Hematopoietic multipotent progenitor cell treated with erythropoietin and hydrocortisone succinate and interleukin-3 and kit ligand, for 6 days (in vitro differentiated cells): ENCODE data around the gene TRIM50.
"Not testable (repeated sequence)": the region's sequence is repeated elsewhere in the genome, so short reads cannot be mapped to it uniquely, and the experiment has no call there.

Experiments used
- DNase-seq: peaks from one replicate; pipeline ENCODE4 v3.0.0-alpha.2; 2015

Gene TRIM50

DNA sequence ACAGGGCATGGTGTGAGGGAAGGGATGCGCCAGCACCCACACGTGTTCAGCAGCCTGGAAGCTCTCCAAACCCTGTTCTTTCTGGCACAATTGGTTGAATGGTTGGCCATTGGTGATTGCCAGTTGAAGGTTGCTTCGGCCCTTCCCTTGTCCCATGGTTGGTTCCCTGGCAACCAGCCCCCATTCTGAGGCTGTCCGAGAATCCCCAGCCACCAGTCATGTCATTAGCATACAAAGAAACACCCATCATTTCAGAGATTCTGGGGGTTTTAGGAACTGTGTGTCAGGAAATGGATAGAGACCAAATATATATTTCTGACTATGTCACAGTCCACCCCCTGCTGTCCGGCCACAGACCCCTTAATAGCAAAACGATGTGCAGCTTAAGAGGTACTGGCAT, 21.9 kb upstream of the TRIM50 start:
- no peak for DNase-seq

DNA sequence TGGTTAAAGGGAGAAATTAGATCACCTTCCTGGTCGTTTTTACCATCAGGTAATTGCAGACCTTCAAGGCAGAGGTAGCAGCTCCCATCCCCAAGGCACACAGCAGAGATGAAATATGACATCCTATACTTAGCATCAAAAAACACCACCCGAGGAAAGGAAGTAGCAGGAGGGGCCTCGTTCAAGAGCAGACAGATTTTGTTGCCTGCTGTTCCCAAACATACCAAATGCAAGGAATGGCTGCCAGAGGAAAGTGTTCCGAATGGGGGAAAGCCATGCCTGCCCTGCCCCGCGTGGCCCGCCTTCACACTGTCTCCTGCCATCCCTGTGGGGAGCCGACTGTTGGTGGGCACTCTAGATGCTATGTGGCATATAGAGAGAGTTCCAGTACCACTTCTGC, 18.1 kb upstream of the TRIM50 start:
- DNase-seq, result no peak

DNA sequence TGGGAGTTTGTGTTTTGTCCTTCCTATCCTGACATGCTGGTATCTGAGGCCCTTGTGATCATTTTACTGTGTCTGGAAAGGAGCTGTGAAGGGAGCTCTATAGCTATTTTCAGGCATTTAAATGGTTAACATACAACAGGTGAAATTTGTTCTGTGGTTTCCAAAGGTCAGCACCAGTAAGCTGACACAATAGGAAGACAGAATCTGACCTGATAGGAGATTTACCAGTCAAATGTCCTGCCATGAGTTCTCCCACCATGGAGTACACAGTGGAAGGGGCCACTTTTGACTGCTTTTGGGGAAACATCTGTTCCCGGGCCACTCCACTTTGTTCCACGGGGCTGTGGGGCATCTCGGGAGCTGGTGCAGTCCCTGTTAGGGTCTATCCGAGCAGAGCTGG, 17.7 kb upstream of the TRIM50 start:
- no peak for DNase-seq

DNA sequence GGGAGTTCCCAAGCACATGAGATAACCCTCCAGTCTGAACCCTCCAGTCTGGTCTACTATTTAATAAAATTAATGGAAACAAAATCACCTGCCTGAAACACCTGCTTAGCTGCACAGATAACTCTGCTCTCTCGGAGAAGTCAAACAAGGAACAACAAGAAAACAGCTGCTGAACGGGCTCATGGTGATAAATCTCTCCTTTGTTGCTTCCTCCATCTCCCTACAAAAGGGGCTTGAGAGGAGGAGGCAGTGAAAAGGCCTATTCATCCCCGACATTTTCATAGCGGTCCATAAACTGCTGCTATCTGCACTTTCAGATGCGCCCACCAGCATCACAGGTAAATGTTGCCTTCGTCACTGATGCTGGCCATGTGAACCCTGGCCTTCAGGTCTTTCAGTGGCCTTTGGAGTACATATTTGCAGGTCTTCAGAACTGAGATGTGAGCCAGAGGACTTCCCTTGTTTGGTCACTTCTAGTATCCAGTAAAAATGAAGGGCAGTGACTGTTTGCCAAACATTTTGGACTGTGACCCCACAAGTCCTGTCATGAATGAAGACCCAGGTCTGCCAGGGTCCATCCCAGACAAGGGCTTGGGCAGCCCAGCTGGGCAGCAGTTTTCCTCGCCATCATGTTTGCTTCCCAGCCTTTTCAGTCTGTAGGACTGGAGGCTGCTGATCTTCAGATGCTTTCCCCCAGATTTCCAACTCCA, 15.9 kb upstream of the TRIM50 start:
- DNase-seq, result no peak

DNA sequence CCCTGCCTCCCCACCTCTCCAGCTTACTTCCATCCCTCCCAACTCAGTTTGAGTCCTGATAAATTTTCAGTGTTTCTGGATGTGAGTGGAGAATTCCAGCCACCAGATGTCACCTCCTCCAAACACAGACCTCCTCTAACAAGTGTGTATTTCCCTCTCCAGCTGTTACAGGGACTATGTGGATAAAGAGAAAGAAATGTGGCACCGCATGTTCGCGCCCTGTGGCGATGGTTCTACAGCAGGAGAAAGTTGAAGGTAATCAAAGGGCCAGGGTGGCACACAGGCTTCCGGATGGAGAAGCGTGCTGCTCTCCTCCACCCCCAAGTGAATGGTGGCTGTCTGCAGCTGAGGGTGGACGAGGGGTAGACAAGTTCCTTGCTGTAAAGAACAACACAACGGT, 14.8 kb upstream of the TRIM50 start:
- no peak for DNase-seq

DNA sequence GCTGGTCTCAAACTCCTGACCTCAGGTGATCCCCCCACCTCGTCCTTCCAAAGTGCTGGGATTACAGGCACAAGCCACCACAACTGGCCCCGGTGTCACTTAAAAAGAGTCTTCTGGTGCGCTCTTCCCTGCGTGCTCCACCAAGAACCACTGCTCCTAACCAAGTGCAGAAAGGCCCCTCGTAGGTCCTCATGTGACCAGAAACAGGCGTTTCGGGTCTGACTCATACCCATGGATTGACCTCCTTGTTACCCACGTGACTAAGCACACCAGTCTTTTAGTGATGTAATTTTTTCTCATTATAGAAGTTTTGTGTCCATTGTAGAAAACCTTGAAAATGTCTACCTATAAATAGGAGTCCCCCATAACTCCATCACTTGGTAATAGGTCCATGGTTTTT, 14.0 kb upstream of the TRIM50 start:
- no peak for DNase-seq

DNA sequence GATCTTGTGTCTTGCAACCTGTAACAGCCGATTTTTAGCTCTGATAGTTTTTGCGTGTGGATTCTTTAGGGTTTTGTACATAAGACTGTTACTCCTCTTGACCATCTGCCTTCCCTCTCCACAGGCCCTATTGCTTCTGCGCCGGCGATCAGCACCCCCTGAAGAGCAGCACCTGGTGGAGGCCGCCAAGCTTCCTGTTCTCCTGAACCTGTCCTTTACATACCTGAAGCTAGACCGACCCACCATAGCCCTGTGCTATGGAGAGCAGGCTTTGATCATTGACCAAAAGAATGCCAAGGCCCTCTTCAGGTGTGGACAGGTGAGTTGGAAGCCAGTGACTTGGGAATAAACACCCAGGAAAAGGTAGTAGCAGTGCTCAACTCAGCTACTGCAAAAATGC, 12.6 kb upstream of the TRIM50 start:
- DNase-seq, result no peak

DNA sequence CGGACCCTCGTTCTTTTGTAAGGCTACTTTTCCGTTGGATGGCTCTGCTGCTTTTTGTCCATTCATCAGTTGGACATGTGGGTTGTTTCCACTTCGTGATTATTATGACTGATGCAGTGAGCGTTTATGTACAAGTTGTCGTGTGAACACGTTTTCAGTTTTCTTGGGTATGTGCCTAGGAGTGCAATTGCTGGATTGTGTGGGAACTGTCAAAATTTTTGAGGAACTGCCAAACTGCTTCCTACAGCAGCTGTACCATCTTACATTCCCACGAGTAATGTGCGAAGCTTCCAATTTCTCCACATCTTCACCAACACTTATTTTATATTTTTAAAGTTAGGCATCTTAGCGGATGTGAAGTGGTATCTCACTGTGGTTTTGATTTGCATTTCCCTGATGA, 10.4 kb upstream of the TRIM50 start:
- DNase-seq, result no peak

DNA sequence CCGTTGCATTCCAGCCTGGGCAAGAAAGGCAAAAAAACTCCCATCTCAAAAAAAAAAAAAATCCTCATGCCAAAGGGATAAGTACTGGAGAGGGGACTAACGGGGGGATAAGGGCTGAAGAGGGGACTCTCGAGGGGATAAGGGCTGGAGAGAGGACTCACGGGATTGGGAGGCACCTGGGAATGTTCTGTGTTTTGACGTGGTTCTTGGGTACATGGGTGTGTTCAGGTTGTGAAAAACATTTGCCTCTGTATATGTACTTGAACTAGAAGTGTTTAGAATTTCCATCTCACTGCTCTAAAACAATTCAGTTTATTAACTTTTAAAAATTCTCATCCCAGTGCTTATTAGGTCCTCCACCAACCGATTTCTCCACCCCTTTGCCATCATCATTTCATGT, 4.6 kb upstream of the TRIM50 start:
- no peak for DNase-seq

DNA sequence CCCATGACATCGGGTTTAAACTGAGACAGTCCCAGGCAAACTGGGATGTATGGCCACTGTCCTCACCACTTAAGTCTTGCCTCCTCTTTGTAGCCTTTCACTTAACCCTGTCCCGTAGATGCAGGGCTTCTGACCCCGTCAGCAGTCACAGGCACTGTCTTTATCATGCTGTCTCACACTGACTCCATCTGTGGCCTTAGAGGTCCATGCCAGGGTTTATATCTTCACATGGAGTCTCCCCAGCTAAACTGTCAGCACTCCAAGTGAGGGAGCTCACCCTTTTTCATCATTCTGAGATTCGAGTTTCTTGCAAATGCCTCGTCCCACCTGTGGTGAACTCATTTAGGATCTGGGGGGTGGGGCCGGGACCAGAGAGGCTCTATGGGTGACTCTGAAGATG, 2.9 kb upstream of the TRIM50 start:
- no peak for DNase-seq

DNA sequence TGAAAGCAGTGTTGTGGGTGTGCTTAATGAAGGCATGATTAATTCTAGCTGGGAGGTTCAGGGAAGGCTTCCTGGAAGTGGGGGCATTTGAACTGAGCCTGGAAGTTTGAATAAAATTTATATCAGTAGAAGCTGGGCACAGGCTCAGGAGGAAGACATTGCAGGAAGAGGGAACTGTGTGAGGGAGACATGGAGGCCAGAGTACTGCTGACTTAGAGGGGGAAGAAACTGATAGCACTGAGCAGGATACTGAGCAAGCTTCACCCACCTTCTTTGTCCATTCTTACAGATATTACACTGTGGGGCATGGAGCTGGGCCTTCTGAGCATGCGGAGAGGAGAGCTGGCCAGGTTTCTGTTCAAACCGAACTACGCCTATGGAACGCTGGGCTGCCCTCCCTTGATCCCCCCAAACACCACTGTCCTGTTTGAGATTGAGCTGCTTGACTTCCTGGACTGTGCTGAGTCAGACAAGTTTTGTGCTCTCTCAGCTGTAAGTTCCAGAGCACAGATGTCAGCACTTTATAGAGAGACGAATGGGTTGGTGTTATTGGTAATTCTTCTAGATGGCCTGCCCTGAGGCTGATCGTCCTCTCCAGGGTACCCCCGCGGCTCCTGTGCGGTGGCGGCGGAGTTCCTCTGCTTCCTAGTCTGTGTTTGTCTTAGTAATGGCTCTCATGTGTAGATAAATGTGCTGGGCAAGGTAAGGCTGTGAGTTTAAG, 2.1 kb upstream of the TRIM50 start:
- no peak for DNase-seq

DNA sequence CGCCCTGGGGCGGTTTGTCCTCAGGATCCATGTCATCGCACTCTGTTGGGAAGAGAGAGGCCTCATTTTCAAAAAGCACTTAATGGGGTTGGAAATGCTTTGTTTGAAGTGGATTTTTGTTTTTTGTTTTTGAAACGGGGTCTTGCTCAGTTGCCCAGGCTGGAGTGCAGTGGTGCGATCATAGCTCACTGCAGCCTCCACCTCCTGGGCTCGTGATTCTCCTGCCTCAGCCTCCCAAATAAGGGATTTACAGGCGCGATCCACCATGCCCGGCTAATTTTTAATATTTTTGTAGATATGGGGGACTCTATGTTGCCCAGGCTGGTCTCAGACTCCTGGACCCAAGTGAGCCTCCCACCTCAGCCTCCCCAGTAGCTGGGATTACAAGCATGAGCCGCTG, 814 bp upstream of the TRIM50 start:
- no peak for DNase-seq

DNA sequence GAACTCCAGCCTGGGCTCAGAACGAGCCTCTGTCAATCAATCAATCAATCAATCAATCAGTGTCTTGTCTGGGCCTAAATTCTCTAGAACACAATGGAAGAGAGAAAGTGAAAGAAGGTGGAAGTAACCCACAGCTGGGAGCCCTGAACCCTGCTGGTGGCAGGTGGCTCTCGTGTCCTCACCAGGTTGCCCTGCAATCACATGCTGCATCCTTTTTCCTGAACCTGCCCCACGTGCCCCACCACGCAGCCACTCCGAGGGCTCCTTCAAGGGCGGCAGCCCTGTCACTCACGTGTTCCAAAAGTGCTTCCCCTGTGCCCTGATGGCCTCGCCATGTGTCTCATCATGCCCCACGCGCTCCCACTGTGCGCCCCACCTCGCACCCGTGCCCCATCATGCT, 433 bp downstream of the TRIM50 start:
- not testable (repeated sequence) for DNase-seq

DNA sequence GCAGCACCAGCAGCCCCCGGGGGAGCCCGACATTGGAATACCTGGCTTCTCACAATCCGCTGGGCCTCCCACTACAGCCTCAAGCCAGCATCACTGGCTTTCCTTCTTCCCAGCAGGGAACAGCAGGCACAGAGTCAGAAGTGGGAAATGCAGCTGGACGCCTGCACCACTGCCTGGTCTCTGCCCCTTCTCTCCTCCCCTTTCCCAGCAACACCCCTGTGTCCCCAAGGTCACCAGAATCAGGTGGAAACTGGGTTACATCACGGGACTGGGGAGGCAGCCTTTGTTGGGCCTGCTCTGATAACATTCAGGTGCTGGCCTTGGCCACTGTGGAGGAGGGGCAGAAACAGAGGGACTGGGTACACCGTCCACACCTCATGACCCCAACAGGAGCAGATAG, 2.5 kb downstream of the TRIM50 start:
- not testable (repeated sequence) for DNase-seq

DNA sequence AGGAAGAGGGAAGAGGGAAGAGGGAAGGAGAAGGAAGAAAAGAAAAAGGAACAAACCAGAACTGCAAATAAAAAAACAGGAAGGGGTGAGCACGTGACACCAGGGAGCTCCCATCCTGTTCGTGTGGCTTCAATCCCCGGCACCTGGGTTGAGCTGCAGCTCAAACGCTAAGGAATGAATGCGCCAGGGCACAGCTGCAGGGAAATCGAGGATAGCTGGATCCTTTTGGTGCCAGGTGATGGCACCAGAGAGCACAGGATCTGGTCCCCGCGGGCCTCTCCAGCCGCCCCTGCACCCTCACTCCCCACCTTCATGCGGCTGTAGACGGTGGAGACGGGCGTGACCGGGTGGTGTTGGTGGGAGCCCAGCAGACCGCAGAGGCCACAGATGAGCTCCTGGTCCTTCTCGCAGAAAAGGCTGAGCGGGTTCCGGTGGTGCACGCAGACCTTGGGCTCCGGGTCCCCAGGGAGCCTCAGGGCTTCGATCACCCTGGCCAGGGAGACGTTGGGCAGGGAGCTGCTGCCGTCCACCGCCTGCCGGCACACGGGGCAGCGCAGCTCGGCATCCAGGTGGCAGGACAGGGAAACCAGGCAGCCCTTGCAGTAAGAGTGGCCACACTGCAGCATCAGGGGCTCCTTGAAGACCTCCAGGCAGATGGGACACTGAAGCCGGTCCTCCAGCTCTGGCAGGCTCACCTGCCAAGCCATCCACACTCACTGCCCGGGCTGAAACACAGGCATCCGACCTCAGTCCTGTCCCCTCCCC, 3.6 kb downstream of the TRIM50 start:
- DNase-seq, result peak; percentile 77

DNA sequence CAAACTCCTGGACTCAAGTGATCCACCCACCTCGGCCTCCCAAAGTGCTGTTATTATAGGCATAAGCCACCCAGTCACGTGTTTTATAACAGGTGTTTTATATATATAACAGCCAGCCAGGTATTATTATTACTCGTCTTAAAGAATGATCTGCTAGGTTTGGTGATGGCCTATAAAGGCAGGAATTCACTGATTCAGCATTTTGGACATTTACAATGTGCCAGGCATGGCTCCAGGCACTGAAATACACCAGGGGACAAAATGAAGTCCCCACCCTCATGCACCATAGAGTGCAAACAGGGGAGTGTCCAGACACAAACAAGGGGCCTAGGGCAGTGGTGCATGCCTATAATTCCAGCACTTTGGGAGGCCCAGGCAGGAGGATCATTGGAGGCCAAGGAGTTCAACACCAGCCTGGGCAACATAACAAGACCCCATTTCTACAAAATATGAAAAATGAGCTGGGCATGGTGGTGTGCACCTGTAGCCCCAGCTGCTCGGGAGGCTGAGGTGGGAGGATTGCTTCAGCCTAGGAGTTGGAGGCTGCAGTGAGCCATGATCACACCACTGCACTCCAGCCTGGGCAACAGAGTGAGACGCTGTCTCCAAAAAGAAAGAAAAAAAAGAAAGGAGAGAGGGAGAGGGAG, 4.3 kb downstream of the TRIM50 start:
- DNase-seq, result not testable (repeated sequence)

DNA sequence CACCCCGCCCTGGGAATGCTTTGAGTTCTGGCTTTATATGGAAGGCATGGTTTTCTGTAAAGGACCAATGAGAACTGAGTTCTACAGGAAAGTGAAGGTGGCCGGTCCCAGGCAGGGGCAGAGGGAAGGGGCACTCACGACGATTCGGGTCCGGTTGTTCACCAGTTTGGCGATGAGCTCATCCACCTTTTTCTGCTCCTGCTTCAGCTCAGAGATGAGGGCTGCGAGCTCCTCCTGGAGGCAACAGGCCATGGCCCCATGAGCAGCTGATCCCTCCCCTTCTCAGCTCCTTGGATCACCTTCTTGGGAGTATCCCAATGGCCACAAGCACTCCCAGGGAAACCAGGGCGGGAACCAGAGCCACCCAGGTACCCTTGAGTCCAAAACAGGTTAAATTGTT, 7.9 kb downstream of the TRIM50 start:
- not testable (repeated sequence) for DNase-seq

DNA sequence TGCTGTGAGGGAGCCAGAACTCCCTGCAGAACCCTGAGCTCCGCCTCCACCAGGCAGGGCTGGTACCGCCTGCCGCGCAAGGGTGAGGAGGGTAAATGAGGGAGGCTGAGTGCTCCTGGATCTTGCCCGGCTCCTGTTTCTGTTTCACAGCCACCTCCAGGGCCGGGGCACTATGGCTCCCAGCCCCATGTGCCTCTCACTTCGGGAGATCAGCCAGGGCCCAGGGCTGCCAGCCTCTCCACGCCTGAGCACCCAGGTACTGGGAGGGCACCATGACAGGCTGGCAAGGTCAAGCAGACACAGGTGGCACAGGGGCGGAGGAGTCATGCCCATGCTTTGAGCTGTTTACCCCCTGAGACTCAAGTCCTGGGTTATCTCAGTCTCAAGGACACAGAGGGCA, 8.3 kb downstream of the TRIM50 start:
- DNase-seq, result not testable (repeated sequence)

DNA sequence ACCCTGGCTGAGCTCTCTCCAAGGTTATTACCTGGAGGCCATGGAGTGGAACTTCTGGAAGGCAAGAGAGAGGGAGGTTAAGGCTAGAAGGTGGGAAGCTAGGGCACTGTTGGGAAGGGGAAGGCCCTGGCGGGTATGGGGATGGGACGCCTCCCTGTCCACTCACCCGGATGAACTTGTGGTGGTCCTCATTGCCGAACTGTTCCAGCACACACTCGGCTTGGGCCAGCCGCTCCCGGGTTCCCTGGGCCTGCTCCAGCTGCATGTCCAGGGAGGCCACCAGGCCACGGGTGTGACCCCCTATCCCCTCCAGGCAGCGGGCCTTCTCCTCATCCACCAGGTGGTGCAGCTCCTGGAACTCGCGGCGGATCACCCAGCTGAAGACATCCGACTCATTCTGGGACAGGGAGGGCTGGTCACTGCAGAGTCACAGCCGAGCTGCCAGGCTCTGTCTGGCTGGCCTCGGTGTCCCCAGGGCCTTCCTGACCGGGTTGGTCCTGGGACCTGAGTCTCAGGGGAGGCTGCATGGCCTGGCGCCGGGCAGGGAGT, 9.2 kb downstream of the TRIM50 start:
- DNase-seq, result not testable (repeated sequence)

DNA sequence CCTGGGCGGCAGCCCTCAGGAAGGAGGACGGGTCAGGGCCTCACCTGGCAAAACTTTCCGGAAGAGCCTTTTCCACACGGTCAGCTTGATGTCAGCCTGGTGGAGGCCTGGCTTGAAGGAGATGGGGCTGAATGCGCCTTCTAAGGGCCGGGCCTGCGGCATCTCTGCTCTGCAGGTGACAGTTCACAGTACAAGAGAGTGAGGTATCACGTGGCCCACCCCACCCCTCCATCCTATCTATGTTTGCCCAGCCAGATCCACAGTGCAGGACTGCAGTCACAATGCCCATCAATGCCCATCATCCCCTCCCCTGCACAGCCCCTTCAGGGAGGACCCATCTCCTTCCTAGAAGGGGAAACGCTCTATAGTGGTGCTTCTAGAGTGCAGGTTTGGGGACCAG, 11.4 kb downstream of the TRIM50 start:
- no peak for DNase-seq

DNA sequence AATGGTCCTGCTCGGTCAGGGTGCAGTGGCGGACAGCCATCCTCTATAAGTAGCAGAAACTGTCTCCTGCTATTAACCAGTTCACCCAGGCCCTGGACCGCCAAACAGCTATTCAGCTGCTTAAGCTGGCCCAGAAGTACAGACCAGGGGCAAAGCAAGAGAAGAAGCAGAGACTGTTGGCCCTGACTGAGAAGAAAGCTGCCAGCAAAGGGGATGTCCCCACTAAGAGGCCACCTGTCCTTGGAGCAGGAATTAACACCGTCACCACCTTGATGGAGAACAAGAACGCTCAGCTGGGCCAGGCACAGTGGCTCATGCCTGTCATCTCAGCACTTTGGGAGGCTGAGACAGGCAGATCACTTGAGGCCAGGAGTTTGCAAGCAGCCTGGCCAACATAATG, 13.6 kb downstream of the TRIM50 start:
- DNase-seq, result no peak

DNA sequence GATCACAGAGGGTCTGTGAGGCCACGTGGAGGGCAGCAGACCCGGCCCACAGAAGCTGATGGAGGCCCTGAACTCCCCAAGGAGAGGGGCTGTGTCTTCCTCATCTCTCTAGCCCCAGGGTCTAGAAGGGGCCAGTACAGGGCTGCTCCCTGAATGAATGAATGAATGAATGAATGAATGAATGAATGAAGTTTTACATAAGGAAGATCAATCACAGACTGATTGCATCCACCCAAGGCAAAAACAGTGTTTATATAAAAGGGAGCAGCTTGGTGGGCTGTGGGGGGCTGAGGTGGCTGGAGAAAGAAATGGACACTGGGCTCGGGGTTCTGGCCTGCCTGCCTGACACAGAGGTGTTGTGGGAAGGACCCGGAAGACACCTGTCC, 14.4 kb downstream of the TRIM50 start:
- no peak for DNase-seq

DNA sequence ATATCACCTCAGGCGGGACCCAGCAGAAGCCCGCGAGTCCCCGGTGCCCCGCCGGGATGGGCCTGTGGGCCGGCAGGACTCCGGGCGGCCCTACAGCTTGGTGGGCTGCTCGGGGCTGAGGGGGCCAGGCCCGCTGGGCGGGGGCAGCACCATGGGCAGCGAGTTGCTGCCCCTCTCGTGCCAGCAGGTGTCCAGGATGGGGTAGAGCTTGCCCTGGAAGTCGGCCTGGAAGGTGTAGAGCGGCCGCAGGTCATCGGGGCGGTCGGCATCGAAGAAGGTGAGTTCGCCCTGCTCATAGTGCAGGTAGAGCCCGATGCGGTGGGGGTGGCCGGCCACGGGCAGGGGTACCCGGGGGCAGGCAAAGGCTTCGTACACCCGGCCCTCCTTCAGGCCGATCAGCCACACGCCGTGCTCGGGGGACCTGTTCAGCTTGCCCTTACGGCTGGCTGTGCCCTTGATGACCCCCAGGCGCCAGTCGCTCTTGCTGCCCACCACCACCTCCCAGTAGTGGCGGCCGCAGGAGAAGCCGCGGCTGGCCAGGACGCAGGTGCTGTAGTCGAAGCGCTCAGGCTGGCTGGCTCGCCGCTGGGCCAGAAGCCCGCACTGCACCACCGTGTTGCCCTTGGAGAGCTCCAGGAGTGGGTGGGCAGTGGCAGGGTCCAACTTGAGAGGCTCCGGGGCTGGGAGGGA, 14.9 kb downstream of the TRIM50 start:
- DNase-seq, result no peak
